Heart left ventricle (tissue), 16 donors: ENCODE data around the gene GRPEL2. TPM values are rescaled to one million over a fixed set of nuclear protein-coding genes. Genes with fewer than 3 reads are reported as not detected.
A peak's percentile ranks its signal among the peaks of the same experiment; 100 is the strongest.

Source experiments
- ATAC-seq, 4 donors: fragments of 200-7000 bp; cut with Tn5 transposase; one replicate each; pipeline ENCODE4 v1.9.1; 2020 to 2022; ENCODE audit warnings: moderate library complexity in 4 of 4, mild to moderate bottlenecking in 3 of 4, moderate number of reproducible peaks in 1 of 4
- DNase-seq, 5 donors: peaks; one replicate each; pipeline ENCODE4 v3.0.0-alpha.2; 2020
- H3K27ac ChIP-seq, 12 donors: fragments of 200-600 bp; sonication (generic) in 4 of 12; one replicate each; pipeline versions ENCODE4 v1.5.0 to v1.8.0; 2016 to 2022; ENCODE audit warnings: mild to moderate bottlenecking in 2 of 12
- H3K27me3 ChIP-seq, 9 donors: fragments of 200-600 bp; sonication (generic) in 2 of 9; one replicate each; pipeline versions ENCODE4 v1.5.1 to v1.8.0; 2016 to 2022; ENCODE audit warnings: mild to moderate bottlenecking in 3 of 9
- H3K36me3 ChIP-seq, 9 donors: fragments of 200-600 bp; sonication (generic) in 2 of 9; one replicate each; pipeline versions ENCODE4 v1.5.0 to v1.8.0; 2018 to 2022; ENCODE audit warnings: mild to moderate bottlenecking in 2 of 9
- H3K4me1 ChIP-seq, 12 donors: fragments of 200-600 bp; sonication (generic) in 4 of 12; one replicate each; pipeline versions ENCODE4 v1.5.0 to v1.8.0; 2016 to 2022; ENCODE audit warnings: mild to moderate bottlenecking in 3 of 12
- H3K4me3 ChIP-seq, 12 donors: fragments of 200-600 bp; sonication (generic) in 4 of 12; one replicate each; pipeline versions ENCODE4 v1.5.0 to v1.8.0; 2017 to 2022; ENCODE audit warnings: mild to moderate bottlenecking in 9 of 12, moderate library complexity in 4 of 12
- H3K9me3 ChIP-seq, 12 donors: fragments of 200-600 bp; sonication (generic) in 4 of 12; one replicate each; pipeline versions ENCODE4 v1.5.0 to v1.8.0; 2016 to 2022; ENCODE audit warnings: mild to moderate bottlenecking in 1 of 12
- CTCF ChIP-seq, 12 donors: fragments of 200-600 bp; sonication (generic) in 4 of 12; IDR thresholded peaks; one replicate each; pipeline versions ENCODE4 v1.5.0 to v1.8.0; 2018 to 2022; ENCODE audit warnings: antibody characterized with exemption in 12 of 12, mild to moderate bottlenecking in 5 of 12
- POLR2A ChIP-seq, 2 donors: fragments of 450-650 bp; IDR thresholded peaks; one replicate each; pipeline ENCODE4 v1.6.1; 2017; ENCODE audit warnings: antibody characterized with exemption in 2 of 2, mild to moderate bottlenecking in 2 of 2, moderate library complexity in 2 of 2
- WGBS, 4 donors: extraction: QIAGEN DNeasy Blood & Tissue Kit in 2 of 4; methylation state at CpG; one replicate each; pipeline versions ENCODE4 v1.1.5 to v1.1.7; 2013 to 2018; 5-methylcytosine and 5-hydroxymethylcytosine counted together
- intact Hi-C, 10 donors: fragments of 100-400 bp; cut with DNase I; formaldehyde crosslinking; loops; one replicate each; pipeline versions ENCODE4 v1.11.1 to v1.14.2; 2022
- polyA plus RNA-seq, 2 donors: library from polyadenylated mRNA; stranded (reverse); fragments of 200-250 nt; gene quantifications; one replicate each; pipeline ENCODE4 v1.2.3, GENCODE V29; 2013
- total RNA-seq, 9 donors: library from RNA; depleted of rRNA in 2 of 9; stranded (reverse); fragments of >200 nt in 2 of 9; fragmentation: NEBNext Ultra II Directional in 3 of 9; extraction: Animal tissue kit (Norgen Biotek cat#: 25700) in 3 of 9; gene quantifications; one replicate each; pipeline versions ENCODE4 v1.1.0 to v1.2.4, GENCODE V29; 2016 to 2023
- donor health status: ischemic (EF 13 %, LVEDD 7.1; RV severe dilation, severe dysfunction).
- donor health status: healthy with polysubstance abuse.
- donor health status: DM: no; HTN: yes; CAD: no.
- donor health status: DM: no; HTN: no; CAD: no.
- donor health status: ischemic (EF 25% LVEDD 6.9; RV normal size, moderate dysfunction).
- donor health status: ischemic (EF 25% LVEDD 5.7; RV mildly dilated, moderate dysfunction).
- donor health status: healthy.
- donor health status: DM: yes; HTN: yes; CAD: no.
- donor health status: ischemic (EF 35%, LVEDD 5.7; RV mildly dilated, moderate dysfunction).
- donor health status: nonischemic (EF 11% LVEDD 7.7; RV severe dilation, severe dysfunction).
- donor health status: DM: yes; HTN: yes; CAD: no.
- donor health status: PGD.
- donor health status: ischemic (EF 29% LVEDD 5.4; RV normal size, mild dysfunction).
- donor health status: nonischemic (EF 23%, LVEDD 6.1; RV moderate dilation, normal function).

GRPEL2 gene
- total and polyA plus RNA-seq, 11 donors, result 5.1 to 14.0 (median 9.3) TPM

- ATAC-seq (peak in 3 of 4 donors; percentile 57 to 62 (median 60)), DNase-seq (peak in 4 of 5 donors; percentile 58 to 69 (median 64))
- Histone ChIP-seq H3K4me3 (no peak overlapping the region), H3K27ac (peak overlapping the region in 1 of 12 donors; percentile 60), H3K9me3 (no peaks in the 10 kb centered on the region), H3K27me3 (no peaks in the 10 kb centered on the region), H3K4me1 (peaks cover 0 to 26% (median 10%) of the 10 kb centered on the region in 12 donors), H3K36me3 (no peaks in the 10 kb centered on the region)
- no peak for TF ChIP-seq POLR2A (IDR thresholded peaks at IDR 0.05)
- peak; percentile 62 to 84 (median 81) for TF ChIP-seq CTCF (IDR thresholded peaks at IDR 0.05)
- intact Hi-C loops, result loop anchor here in 7 of 10 donors (2.0 to 5.0 kb wide), 6 partner anchors 49 to 235 kb away; no protein-coding TSS in a partner anchor
- WGBS, 4 donors, result 50 to 59% (median 52%) methylated on average over 12 to 14 of the region's 14 CpGs
Observed at GRCh38 chr5:149367249-149367971, 22.1 kb downstream of the GRPEL2 start.

GRCh38 chr5:149367972-149368645, 22.8 kb downstream of the GRPEL2 start:
- Histone ChIP-seq H3K4me1 (peaks cover 0 to 26% (median 10%) of the 10 kb centered on the region in 12 donors), H3K9me3 (no peaks in the 10 kb centered on the region), H3K27me3 (no peaks in the 10 kb centered on the region), H3K36me3 (no peaks in the 10 kb centered on the region), H3K4me3 (no peak overlapping the region), H3K27ac (peak overlapping the region in 1 of 12 donors; percentile 60)
- DNase-seq (no peak), ATAC-seq (no peak)
- 91 to 94% (median 92%) methylated on average over 22 of the region's 22 CpGs for WGBS, 4 donors
- no peak for TF ChIP-seq CTCF (IDR thresholded peaks at IDR 0.05)
- TF ChIP-seq POLR2A (IDR thresholded peaks at IDR 0.05), result no peak
- intact Hi-C loops, result loop anchor here in 7 of 10 donors (2.0 to 5.0 kb wide), 6 partner anchors 49 to 236 kb away; no protein-coding TSS in a partner anchor

GRCh38 chr5:149370878-149371277, 25.6 kb downstream of the GRPEL2 start:
- Histone ChIP-seq H3K36me3 (no peaks in the 10 kb centered on the region), H3K4me1 (peaks cover 0 to 26% (median 10%) of the 10 kb centered on the region in 12 donors), H3K27me3 (no peaks in the 10 kb centered on the region), H3K9me3 (no peaks in the 10 kb centered on the region), H3K27ac (peak overlapping the region in 2 of 12 donors; percentile 45 to 61), H3K4me3 (no peak overlapping the region)
- TF ChIP-seq CTCF (IDR thresholded peaks at IDR 0.05), result no peak
- ATAC-seq (peak in 1 of 4 donors; percentile 21), DNase-seq (no peak)
- 65 to 81% (median 75%) methylated on average over 2 of the region's 2 CpGs for WGBS, 4 donors
- intact Hi-C loops, result loop anchor here in 7 of 10 donors (1.0 to 10.0 kb wide), 8 partner anchors 52 to 236 kb away; no protein-coding TSS in a partner anchor
